H1 (cell line): ENCODE data around the gene ARL2BP. TPM values are rescaled to one million over a fixed set of nuclear protein-coding genes. Genes with fewer than 3 reads are reported as not detected.

Source experiments
- CTCF ChIA-PET: fragments of 300-600 bp; sonication (Branson Sonifier 250); formaldehyde crosslinking; loops from one replicate; lab custom pipeline; 2021; ENCODE audit not compliant: partially characterized antibody; lab: Charles Lee
- POLR2A ChIA-PET: fragments of 300-600 bp; sonication (Branson Sonifier 250); formaldehyde crosslinking; loops from one replicate; lab custom pipeline; 2021; ENCODE audit warnings: inconsistent platforms; ENCODE audit not compliant: partially characterized antibody; lab: Charles Lee
- DNase-seq, 2 experiments: peaks; one replicate each; pipeline versions ENCODE4 v3.0.0 to v3.0.0-alpha.2; 2010 to 2022; ENCODE audit warnings: low spot score in 2 of 2, low read depth in 1 of 2, mixed read lengths in 1 of 2
- FAIRE-seq: peaks from 2 replicates; lab custom pipeline; 2011; peaks lifted over from hg19 to GRCh38; lab: Jason Lieb, UNC
- H2AFZ ChIP-seq: 2 replicates; pipeline ENCODE4 v1.8.1; 2012; ENCODE audit warnings: low read length, inconsistent platforms
- H2AK5ac ChIP-seq: 2 replicates; pipeline ENCODE4 v1.6.1; 2013; ENCODE audit warnings: low read depth, low read length
- H2BK120ac ChIP-seq: replicated peaks from 2 replicates; pipeline ENCODE3; 2013; ENCODE audit warnings: low read depth, low read length, inconsistent platforms
- H2BK12ac ChIP-seq: 2 replicates; pipeline ENCODE4 v1.6.1; 2013; ENCODE audit warnings: low read depth, low read length
- H2BK15ac ChIP-seq: 2 replicates; pipeline ENCODE4 v1.6.1; 2013; ENCODE audit warnings: low read length
- H2BK20ac ChIP-seq: 2 replicates; pipeline ENCODE4 v1.6.1; 2013; ENCODE audit warnings: low read length
- H2BK5ac ChIP-seq: 2 replicates; pipeline ENCODE4 v1.6.1; 2013; ENCODE audit warnings: low read depth, low read length
- H3K14ac ChIP-seq: 2 replicates; pipeline ENCODE4 v1.6.1; 2013; ENCODE audit warnings: inconsistent platforms; ENCODE audit not compliant: insufficient read length
- H3K18ac ChIP-seq: 2 replicates; pipeline ENCODE4 v1.6.1; 2013; ENCODE audit warnings: low read length; ENCODE audit errors: extremely low read depth
- H3K23ac ChIP-seq: 2 replicates; pipeline ENCODE4 v1.6.1; 2013; ENCODE audit warnings: inconsistent platforms; ENCODE audit not compliant: insufficient read length
- H3K23me2 ChIP-seq: 2 replicates; pipeline ENCODE4 v1.6.1; 2013; ENCODE audit warnings: low read depth, low read length
- H3K27ac ChIP-seq: 2 replicates; pipeline ENCODE4 v1.6.1; 2011; ENCODE audit warnings: low read depth, low read length, inconsistent platforms
- H3K27me3 ChIP-seq, 4 experiments: replicated peaks in 1 of 4; 1 replicate in 1 of 4; 2 replicates in 3 of 4; pipeline versions ENCODE4 v1.6.1 to v1.8.1; 2011 to 2013; ENCODE audit warnings: low read length in 3 of 4, mild to moderate bottlenecking in 3 of 4, inconsistent platforms in 2 of 4, mixed read lengths in 2 of 4, moderate library complexity in 1 of 4; ENCODE audit not compliant: control insufficient read depth in 3 of 4, insufficient read depth in 3 of 4; ENCODE audit errors: extremely low read depth in 1 of 4
- H3K36me3 ChIP-seq, 4 experiments: 2 replicates each; pipeline versions ENCODE4 v1.6.1 to v1.8.1; 2011 to 2013; ENCODE audit warnings: mild to moderate bottlenecking in 4 of 4, low read length in 3 of 4, moderate library complexity in 2 of 4, control low read depth in 1 of 4, inconsistent platforms in 1 of 4; ENCODE audit not compliant: insufficient read depth in 4 of 4, control insufficient read depth in 2 of 4
- H3K4ac ChIP-seq: replicated peaks from 2 replicates; pipeline ENCODE3; 2013; ENCODE audit warnings: low read length, low read depth, mixed read lengths, inconsistent platforms; ENCODE audit not compliant: insufficient read length
- H3K4me1 ChIP-seq, 4 experiments: replicated peaks in 1 of 4; 1 replicate in 1 of 4; 2 replicates in 3 of 4; pipeline versions ENCODE4 v1.6.1 to v1.8.1; 2011 to 2013; ENCODE audit warnings: low read length in 3 of 4, inconsistent platforms in 2 of 4, mixed read lengths in 1 of 4; ENCODE audit not compliant: insufficient read depth in 4 of 4, control insufficient read depth in 3 of 4
- H3K4me2 ChIP-seq, 2 experiments: 2 replicates each; pipeline versions ENCODE4 v1.6.1 to v1.8.1; 2011 to 2013; ENCODE audit warnings: low read depth in 2 of 2, low read length in 2 of 2, control low read depth in 1 of 2, inconsistent platforms in 1 of 2, mild to moderate bottlenecking in 1 of 2; ENCODE audit not compliant: insufficient read depth in 1 of 2
- H3K4me3 ChIP-seq, 4 experiments: fragments of 200-600, 300-600 bp in 1 of 4; sonication (generic), shearing (Covaris generic), sonication (Bioruptor Twin) in 1 of 4; 2 replicates each; pipeline versions ENCODE4 v1.5.1 to v1.8.1; 2011 to 2016; ENCODE audit warnings: low read length in 4 of 4, low read depth in 3 of 4, control low read depth in 2 of 4, inconsistent platforms in 2 of 4, mild to moderate bottlenecking in 2 of 4, mixed read lengths in 1 of 4, moderate library complexity in 1 of 4; ENCODE audit not compliant: insufficient read depth in 2 of 4; ENCODE audit errors: extremely low read depth in 1 of 4
- H3K56ac ChIP-seq: replicated peaks from 2 replicates; pipeline ENCODE3; 2013; ENCODE audit warnings: low read depth, mild to moderate bottlenecking, mixed read lengths, low read length, inconsistent platforms; ENCODE audit not compliant: insufficient read length
- H3K79me1 ChIP-seq: 2 replicates; pipeline ENCODE4 v1.6.1; 2013; ENCODE audit warnings: low read depth, low read length, control low read depth
- H3K79me2 ChIP-seq, 2 experiments: 2 replicates each; pipeline versions ENCODE4 v1.6.1 to v1.8.1; 2012 to 2013; ENCODE audit warnings: low read length in 2 of 2, mild to moderate bottlenecking in 2 of 2, inconsistent platforms in 1 of 2; ENCODE audit not compliant: insufficient read depth in 2 of 2, control insufficient read depth in 1 of 2
- H3K9ac ChIP-seq, 4 experiments: replicated peaks in 1 of 4; 1 replicate in 1 of 4; 2 replicates in 3 of 4; pipeline versions ENCODE4 v1.6.1 to v1.8.1; 2011 to 2013; ENCODE audit warnings: low read depth in 3 of 4, low read length in 3 of 4, control low read depth in 2 of 4, mild to moderate bottlenecking in 2 of 4, moderate library complexity in 2 of 4, inconsistent platforms in 1 of 4; ENCODE audit errors: extremely low read depth in 1 of 4
- H3K9me3 ChIP-seq, 2 experiments: 2 replicates each; pipeline versions ENCODE4 v1.6.1 to v1.8.1; 2012 to 2013; ENCODE audit warnings: mild to moderate bottlenecking in 2 of 2, moderate library complexity in 2 of 2, control low read depth in 1 of 2, inconsistent platforms in 1 of 2, low read depth in 1 of 2, low read length in 1 of 2, mixed read lengths in 1 of 2; ENCODE audit not compliant: insufficient read depth in 2 of 2
- H4K20me1 ChIP-seq, 2 experiments: replicated peaks in 1 of 2; 2 replicates each; pipeline versions ENCODE3 to v1.8.1; 2011 to 2013; ENCODE audit warnings: inconsistent platforms in 2 of 2, low read length in 2 of 2, mild to moderate bottlenecking in 1 of 2; ENCODE audit not compliant: insufficient read depth in 2 of 2, control insufficient read depth in 1 of 2
- H4K5ac ChIP-seq: 2 replicates; pipeline ENCODE4 v1.6.1; 2013; ENCODE audit warnings: low read length, low read depth, mixed read lengths, inconsistent platforms; ENCODE audit not compliant: insufficient read length
- H4K8ac ChIP-seq: 2 replicates; pipeline ENCODE4 v1.8.0; 2013; ENCODE audit warnings: mild to moderate bottlenecking, moderate library complexity, low read length, inconsistent platforms; ENCODE audit not compliant: insufficient read depth; ENCODE audit errors: extremely low read depth
- H4K91ac ChIP-seq: replicated peaks from 2 replicates; pipeline ENCODE3; 2013; ENCODE audit warnings: low read length, mixed read lengths, inconsistent platforms; ENCODE audit not compliant: insufficient read length
- BACH1 ChIP-seq: IDR thresholded peaks from 2 replicates; pipeline ENCODE4 v1.6.1; 2012; ENCODE audit warnings: low read length, improper control_type of control experiment
- MAX ChIP-seq: IDR thresholded peaks from 2 replicates; pipeline ENCODE4 v1.6.1; 2012; ENCODE audit warnings: inconsistent platforms
- RNF2 ChIP-seq: fragments of 200-900, 300-1000 bp; sonication (generic); IDR thresholded peaks from 2 replicates; pipeline ENCODE4 v1.7.1; 2016; ENCODE audit warnings: borderline replicate concordance, low read depth, mild to moderate bottlenecking, antibody characterized with exemption, low read length; ENCODE audit not compliant: poor library complexity, severe bottlenecking; ENCODE audit errors: missing control alignments
- SUZ12 ChIP-seq: fragments of 200-600 bp; sonication (generic); IDR thresholded peaks from 2 replicates; pipeline ENCODE4 v1.6.1; 2012; ENCODE audit warnings: mild to moderate bottlenecking, inconsistent platforms, low read length, moderate library complexity, mixed read lengths
- WGBS, 2 experiments: shearing (Covaris generic) in 1 of 2; methylation state at CpG; one replicate each; pipeline versions ENCODE4 v1.1.6 to v1.1.7; 2013 to 2015; ENCODE audit warnings: low lambda C conversion rate in 2 of 2, mixed read lengths in 2 of 2, inconsistent platforms in 1 of 2, low coverage in 1 of 2, missing lambda C conversion rate in 1 of 2; ENCODE audit not compliant: insufficient replicate concordance in 2 of 2, insufficient coverage in 1 of 2, insufficient read length in 1 of 2; ENCODE audit errors: extremely low coverage in 1 of 2, missing lambda C conversion rate in 1 of 2; 5-methylcytosine and 5-hydroxymethylcytosine counted together
- polyA plus RNA-seq, 7 experiments: library from polyadenylated mRNA; depleted of rRNA in 3 of 7; stranded (reverse) in 5 of 7; unstranded in 2 of 7; fragments of >200 nt in 5 of 7; fragments of 200-250 nt in 2 of 7; gene quantifications; 1 replicate in 5 of 7; 2 replicates in 1 of 7; 4 replicates in 1 of 7; pipeline versions ENCODE4 v1.2.1 to v1.2.3, GENCODE V29; 2011 to 2013; ENCODE audit warnings: missing spikeins in 2 of 7, mixed read lengths in 2 of 7
- total RNA-seq: library from RNA; stranded (reverse); fragmentation: NEBNext Ultra II Directional; extraction: Animal tissue kit (Norgen Biotek cat#: 25700); gene quantifications from 2 replicates; pipeline ENCODE4 v1.2.1, GENCODE V29; 2021

The ARL2BP gene
- total and polyA plus RNA-seq, 2 of the 8 experiments (the other 6 are each of a cell fraction or from before 2014, with no cell fraction given): 13.6 to 18.3 TPM

DNA sequence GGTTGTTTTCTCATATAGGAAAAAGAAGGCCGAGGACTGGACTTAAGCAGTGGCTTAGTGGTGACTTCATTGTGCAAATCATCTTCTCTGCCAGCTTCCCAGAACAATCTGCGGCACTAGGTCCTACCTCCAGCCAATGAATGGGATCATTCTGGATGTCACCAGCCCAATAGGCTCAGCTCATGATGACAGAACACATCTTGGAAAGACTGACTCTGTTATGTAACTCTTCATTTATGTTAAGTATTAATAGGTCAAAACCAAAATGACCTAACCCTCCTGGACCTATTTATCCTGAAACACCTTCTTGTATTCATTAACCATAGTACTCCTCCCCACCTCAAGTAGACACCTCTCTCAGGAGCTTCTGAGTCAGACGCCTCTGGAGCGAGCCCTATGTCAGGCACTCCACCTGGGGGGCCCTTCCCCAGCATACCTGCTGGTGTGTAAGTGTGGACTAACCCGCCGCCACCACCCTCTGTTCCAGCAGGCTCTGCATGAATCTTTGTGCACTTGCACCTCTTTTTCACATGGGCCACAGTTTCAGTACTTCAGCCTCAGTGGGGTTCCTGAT lies 7.2 kb downstream of the ARL2BP start:
- H3K9ac ChIP-seq: no peak overlapping the region
- H3K4me1 ChIP-seq: no peaks in the 10 kb centered on the region
- no peaks in the 10 kb centered on the region; the same call in 1 of the 2 replicates for H3K79me1 ChIP-seq
- H2BK15ac ChIP-seq: no peak overlapping the region
- no peak overlapping the region for H2AFZ ChIP-seq
- peaks cover 0 to 2% of the 10 kb centered on the region in 2 experiments for H4K20me1 ChIP-seq
- CTCF ChIA-PET: no interaction called here
- no peaks in the 10 kb centered on the region for H3K79me2 ChIP-seq
- H3K4me2 ChIP-seq: no peak overlapping the region
- FAIRE-seq: no peak
- no peak overlapping the region for H2BK5ac ChIP-seq
- H3K36me3 ChIP-seq: peaks cover 4 to 12% (median 7%) of the 10 kb centered on the region in 4 experiments; a peak in 5 of 8 replicates
- H3K4me3 ChIP-seq: no peak overlapping the region
- H3K9me3 ChIP-seq: no peaks in the 10 kb centered on the region
- H3K27me3 ChIP-seq: no peaks in the 10 kb centered on the region
- H3K14ac ChIP-seq: no peak overlapping the region
- no peak overlapping the region for H4K91ac ChIP-seq
- TF ChIP-seq BACH1 (no peak), RNF2 (no peak), MAX (no peak), SUZ12 (no peak)
- TF ChIP-seq, all 59 proteins: peak for 0
- 91% methylated on average over 6 of the region's 6 CpGs; no CpG with 5 or more reads in 1 of the 2 experiments for WGBS, 2 experiments
- POLR2A ChIA-PET: no interaction called here
- no peak overlapping the region for H3K4ac ChIP-seq
- no peak overlapping the region for H3K27ac ChIP-seq
- H4K5ac ChIP-seq: no peak overlapping the region
- no peak for DNase-seq
- H3K56ac ChIP-seq: no peak overlapping the region
- no peak overlapping the region for H3K18ac ChIP-seq
- H2BK20ac ChIP-seq: no peak overlapping the region
- no peak overlapping the region for H4K8ac ChIP-seq
- H2AK5ac ChIP-seq: no peak overlapping the region
- no peak overlapping the region for H2BK12ac ChIP-seq
- H3K23me2 ChIP-seq: no peaks in the 10 kb centered on the region
- no peak overlapping the region for H2BK120ac ChIP-seq
- H3K23ac ChIP-seq: no peak overlapping the region
